Sigmoid colon (tissue), 7 donors: ENCODE data around the gene SAMD14. TPM values are rescaled to one million over a fixed set of nuclear protein-coding genes. Genes with fewer than 3 reads are reported as not detected.

Source experiments
- DNase-seq: peaks from one replicate; pipeline ENCODE4 v3.0.0-alpha.2; 2019
- H3K27ac ChIP-seq, 4 donors: fragments of 200-600 bp; sonication (generic); one replicate each; pipeline ENCODE4 v1.5.1; 2016 to 2019; ENCODE audit warnings: mild to moderate bottlenecking in 1 of 4
- H3K27me3 ChIP-seq, 3 donors: fragments of 200-600 bp; sonication (generic); one replicate each; pipeline ENCODE4 v1.5.1; 2019; ENCODE audit warnings: mild to moderate bottlenecking in 1 of 3
- H3K36me3 ChIP-seq, 4 donors: fragments of 200-600 bp; sonication (generic); one replicate each; pipeline ENCODE4 v1.5.1; 2016 to 2019
- H3K4me1 ChIP-seq, 4 donors: fragments of 200-600 bp; sonication (generic); one replicate each; pipeline ENCODE4 v1.5.1; 2017 to 2019
- H3K4me3 ChIP-seq, 4 donors: fragments of 200-600 bp; sonication (generic); one replicate each; pipeline ENCODE4 v1.5.1; 2017 to 2019; ENCODE audit warnings: mild to moderate bottlenecking in 2 of 4, moderate library complexity in 1 of 4
- H3K9me3 ChIP-seq, 4 donors: fragments of 200-600 bp in 3 of 4; sonication (generic) in 3 of 4; one replicate each; pipeline versions ENCODE4 v1.5.1 to v1.6.1; 2013 to 2019
- EP300 ChIP-seq, 4 donors: sonication (generic); formaldehyde crosslinking; IDR thresholded peaks; one replicate each; pipeline ENCODE4 v1.6.1; 2017; ENCODE audit warnings: antibody characterized with exemption in 4 of 4
- POLR2A ChIP-seq, 2 donors: fragments of 450-650 bp; IDR thresholded peaks; one replicate each; pipeline ENCODE4 v1.6.1; 2016; ENCODE audit warnings: antibody characterized with exemption in 2 of 2, mild to moderate bottlenecking in 2 of 2, moderate library complexity in 2 of 2
- POLR2AphosphoS5 ChIP-seq, 4 donors: sonication (generic); formaldehyde crosslinking; IDR thresholded peaks; one replicate each; pipeline ENCODE4 v1.6.1; 2017; ENCODE audit warnings: antibody characterized with exemption in 4 of 4
- WGBS, 2 donors: extraction: QIAGEN DNeasy Blood & Tissue Kit; methylation state at CpG; one replicate each; pipeline ENCODE4 v1.1.7; 2013; 5-methylcytosine and 5-hydroxymethylcytosine counted together
- intact Hi-C: fragments of 100-400 bp; cut with DNase I; formaldehyde crosslinking; loops from one replicate; pipeline ENCODE4 v1.15.1; 2023
- polyA plus RNA-seq, 3 donors: library from polyadenylated mRNA; stranded (reverse); fragments of 200-250 nt; gene quantifications; one replicate each; pipeline ENCODE4 v1.2.3, GENCODE V29; 2013
- total RNA-seq, 4 donors: library from RNA; depleted of rRNA; stranded (reverse); fragments of >200 nt; gene quantifications; one replicate each; pipeline ENCODE4 v1.1.0, GENCODE V29; 2016
- TF ChIP-seq, protein P1 (sequence below), 4 experiments: fragments of 450-650 bp in 3 of 4; fragments of 200-600 bp in 1 of 4; IDR thresholded peaks; one replicate each; pipeline ENCODE4 v1.5.1; 2016 to 2019; ENCODE audit warnings: antibody characterized with exemption in 4 of 4, mild to moderate bottlenecking in 3 of 4, moderate library complexity in 2 of 4
- donor health status: healthy with polysubstance abuse.
- donor health status: Bipolar disorder and iron deficiency.
- donor health status: healthy.

The SAMD14 gene
- total and polyA plus RNA-seq, 7 donors = 0.16 to 2.5 (median 0.92) TPM

DNA sequence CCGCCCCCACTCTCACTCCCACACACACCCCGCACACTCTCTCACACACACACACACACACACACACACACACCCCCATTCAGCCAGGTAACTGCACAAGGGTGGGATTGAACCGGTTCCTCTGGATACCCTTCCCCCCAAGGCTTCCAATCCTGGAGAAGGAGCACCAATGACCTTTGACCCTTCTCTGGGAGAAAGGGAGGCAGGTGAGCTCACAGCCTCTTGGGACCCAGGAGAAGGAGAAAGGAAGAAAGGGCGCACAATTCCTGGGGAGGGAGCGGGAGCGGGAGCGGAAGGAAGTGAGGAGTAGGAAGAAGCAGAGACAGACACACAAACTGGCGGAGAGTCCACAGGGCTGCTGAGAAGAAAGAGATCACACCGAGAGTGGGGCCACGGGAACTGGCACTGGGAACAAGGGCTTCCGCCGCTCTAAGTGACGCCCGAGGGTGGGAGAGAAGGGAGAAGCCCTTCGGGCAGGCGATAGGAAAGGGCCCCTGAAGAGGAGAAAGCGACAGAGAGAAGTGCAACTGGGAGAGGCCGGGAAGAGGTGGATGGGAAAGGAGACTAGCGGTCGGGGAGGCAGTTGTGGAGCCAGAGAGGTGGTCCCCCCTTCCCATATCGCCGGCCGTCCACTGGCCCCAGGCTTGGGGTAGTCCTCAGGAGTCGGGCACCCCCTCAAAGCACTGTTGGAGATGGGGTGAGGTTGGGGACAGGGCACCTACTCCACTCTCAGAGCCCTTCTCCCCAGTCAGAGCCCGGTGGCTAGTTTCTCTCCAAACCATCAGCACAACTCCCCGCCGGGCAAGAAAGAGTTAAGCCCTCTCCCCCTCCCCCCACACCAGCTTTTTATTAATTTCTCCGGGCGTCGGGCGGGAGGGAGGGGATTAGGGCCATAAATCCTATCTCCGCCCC lies 1.3 kb downstream of the SAMD14 start:
- no peak for DNase-seq

DNA sequence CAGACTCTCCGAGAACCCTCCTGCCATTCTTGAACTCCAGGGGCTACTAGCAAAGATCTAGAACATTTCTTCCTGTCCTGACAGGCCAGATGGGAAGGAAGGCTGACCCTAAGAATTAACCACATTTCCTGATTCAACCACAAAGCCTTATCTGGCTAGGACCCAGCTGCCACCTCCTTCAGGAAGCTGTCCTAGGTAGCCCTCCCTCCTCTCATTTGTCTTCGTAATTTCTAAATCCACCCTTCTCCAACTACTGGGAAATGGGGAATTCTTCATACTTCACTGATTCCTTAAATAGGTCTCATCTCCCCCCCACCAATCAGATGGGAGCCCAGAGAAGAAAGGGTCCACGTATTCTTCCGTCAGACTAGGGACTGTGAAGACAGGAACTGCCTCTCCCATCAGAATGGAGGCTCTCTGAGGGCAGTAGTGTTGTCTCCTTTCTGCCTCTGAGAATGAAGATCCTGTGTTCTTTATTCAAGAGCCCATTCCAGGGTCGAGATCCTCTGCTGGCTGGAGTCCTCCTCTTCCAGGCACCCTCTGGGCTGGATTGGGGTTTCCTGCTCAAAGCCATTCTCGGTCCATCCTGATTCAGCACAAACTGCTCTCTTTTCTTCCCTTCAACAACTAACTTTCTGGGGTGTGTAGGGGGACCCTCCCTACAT lies 2.1 kb downstream of the SAMD14 start:
- peaks cover 0 to 42% (median 31%) of the 10 kb centered on the region in 4 donors for H3K4me1 ChIP-seq
- H3K36me3 ChIP-seq = no peaks in the 10 kb centered on the region
- TF ChIP-seq EP300 (IDR thresholded peaks at IDR 0.05) = no peak
- TF ChIP-seq POLR2AphosphoS5 (IDR thresholded peaks at IDR 0.05) = no peak
- TF ChIP-seq, protein P1, sequence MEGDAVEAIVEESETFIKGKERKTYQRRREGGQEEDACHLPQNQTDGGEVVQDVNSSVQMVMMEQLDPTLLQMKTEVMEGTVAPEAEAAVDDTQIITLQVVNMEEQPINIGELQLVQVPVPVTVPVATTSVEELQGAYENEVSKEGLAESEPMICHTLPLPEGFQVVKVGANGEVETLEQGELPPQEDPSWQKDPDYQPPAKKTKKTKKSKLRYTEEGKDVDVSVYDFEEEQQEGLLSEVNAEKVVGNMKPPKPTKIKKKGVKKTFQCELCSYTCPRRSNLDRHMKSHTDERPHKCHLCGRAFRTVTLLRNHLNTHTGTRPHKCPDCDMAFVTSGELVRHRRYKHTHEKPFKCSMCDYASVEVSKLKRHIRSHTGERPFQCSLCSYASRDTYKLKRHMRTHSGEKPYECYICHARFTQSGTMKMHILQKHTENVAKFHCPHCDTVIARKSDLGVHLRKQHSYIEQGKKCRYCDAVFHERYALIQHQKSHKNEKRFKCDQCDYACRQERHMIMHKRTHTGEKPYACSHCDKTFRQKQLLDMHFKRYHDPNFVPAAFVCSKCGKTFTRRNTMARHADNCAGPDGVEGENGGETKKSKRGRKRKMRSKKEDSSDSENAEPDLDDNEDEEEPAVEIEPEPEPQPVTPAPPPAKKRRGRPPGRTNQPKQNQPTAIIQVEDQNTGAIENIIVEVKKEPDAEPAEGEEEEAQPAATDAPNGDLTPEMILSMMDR (IDR thresholded peaks at IDR 0.05) = no peak
- TF ChIP-seq POLR2A (IDR thresholded peaks at IDR 0.05) = no peak
- peaks cover 7 to 25% (median 10%) of the 10 kb centered on the region in 3 donors for H3K27me3 ChIP-seq
- no peaks in the 10 kb centered on the region for H3K9me3 ChIP-seq
- no peak overlapping the region for H3K27ac ChIP-seq
- no peak overlapping the region for H3K4me3 ChIP-seq
- no peak for DNase-seq
- intact Hi-C loops = no loop called here
- 47 to 63% methylated on average over 6 of the region's 6 CpGs for WGBS, 2 donors

More for the DNA sequence above, 1.3 kb downstream of the SAMD14 start:
- no peaks in the 10 kb centered on the region for H3K9me3 ChIP-seq
- peak overlapping the region in 1 of 4 donors; percentile 33 for H3K27ac ChIP-seq
- TF ChIP-seq POLR2A (IDR thresholded peaks at IDR 0.05) (no peak), EP300 (IDR thresholded peaks at IDR 0.05) (no peak), POLR2AphosphoS5 (IDR thresholded peaks at IDR 0.05) (no peak)
- TF ChIP-seq, protein P1 (IDR thresholded peaks at IDR 0.05) = no peak
- peaks cover 0 to 49% (median 38%) of the 10 kb centered on the region in 4 donors for H3K4me1 ChIP-seq
- intact Hi-C loops = no loop called here
- no peaks in the 10 kb centered on the region for H3K36me3 ChIP-seq
- 7 to 12% methylated on average over 32 of the region's 32 CpGs for WGBS, 2 donors
- H3K27me3 ChIP-seq = peaks cover 7 to 25% (median 10%) of the 10 kb centered on the region in 3 donors
- H3K4me3 ChIP-seq = peak overlapping the region; percentile 8 to 61 (median 55)

DNA sequence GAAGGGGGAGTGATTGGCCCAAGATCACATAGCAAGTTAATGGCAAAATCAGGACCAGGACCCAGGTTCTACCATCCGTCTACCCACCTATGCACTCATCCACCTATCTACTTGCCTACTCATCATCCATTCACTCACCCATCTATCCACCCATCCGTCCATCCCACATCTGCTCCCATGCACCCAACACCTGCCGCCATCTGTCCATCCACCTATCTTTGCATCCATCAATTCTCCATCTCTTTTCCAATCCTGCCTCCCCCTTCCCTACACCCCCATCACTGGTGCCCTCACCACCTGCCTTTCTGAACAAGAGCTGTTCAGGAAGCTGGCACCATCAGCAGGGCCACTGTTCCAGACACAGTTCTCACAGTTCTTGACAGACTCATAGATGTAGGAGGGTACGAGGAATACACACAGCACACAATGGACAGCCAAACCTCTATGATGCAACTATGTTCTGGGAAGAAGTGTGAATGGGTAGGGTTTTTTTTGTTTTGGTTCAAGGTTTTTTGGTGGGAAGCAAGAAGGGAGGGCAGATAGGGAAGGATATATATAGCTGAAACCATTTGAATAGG lies 4.5 kb downstream of the SAMD14 start:
- Histone ChIP-seq H3K9me3 (no peaks in the 10 kb centered on the region), H3K4me1 (peaks cover 0 to 31% (median 24%) of the 10 kb centered on the region in 4 donors), H3K36me3 (no peaks in the 10 kb centered on the region), H3K4me3 (no peak overlapping the region), H3K27me3 (peaks cover 7 to 25% (median 10%) of the 10 kb centered on the region in 3 donors), H3K27ac (no peak overlapping the region)
- intact Hi-C loops = no loop called here
- DNase-seq = no peak
- WGBS, 2 donors = 94 to 95% methylated on average over 4 of the region's 4 CpGs
- TF ChIP-seq EP300 (IDR thresholded peaks at IDR 0.05) (no peak), POLR2A (IDR thresholded peaks at IDR 0.05) (no peak)

DNA sequence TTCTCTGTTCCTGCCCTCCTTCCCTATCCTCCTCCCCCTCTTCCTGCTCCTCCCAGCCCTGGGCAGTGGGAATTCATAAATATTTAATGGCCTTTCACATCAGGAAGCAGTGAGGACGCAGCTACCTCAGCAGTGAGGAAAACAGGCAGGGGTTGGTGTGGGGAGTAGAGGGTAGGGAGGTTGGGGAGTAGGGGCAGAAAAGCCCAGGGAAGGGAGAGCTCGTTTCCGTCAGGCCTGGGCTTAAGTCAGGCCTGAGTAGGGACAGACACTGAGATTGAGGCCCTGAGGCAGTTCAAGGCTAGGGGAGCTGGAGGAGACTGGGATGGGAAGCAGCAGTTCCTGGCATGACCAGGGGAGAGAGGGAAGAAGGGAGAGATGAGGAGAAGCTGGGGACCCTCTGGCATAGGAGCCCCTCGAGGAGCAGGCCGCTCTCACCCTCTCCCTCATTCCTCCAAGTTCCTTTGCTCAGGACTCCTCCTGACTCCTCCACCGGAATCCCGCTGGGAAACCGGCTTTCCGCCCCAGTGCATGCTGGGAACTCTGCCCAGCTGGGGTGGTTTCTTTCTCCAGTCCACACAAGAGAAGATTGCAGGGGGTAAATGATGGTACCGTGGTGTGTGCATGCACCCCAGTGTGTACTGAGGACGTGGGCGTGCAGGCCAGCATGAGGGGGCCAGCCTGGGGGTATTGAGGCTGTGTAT lies 6.2 kb downstream of the SAMD14 start:
- Histone ChIP-seq H3K4me3 (no peak overlapping the region), H3K27ac (peak overlapping the region; percentile 3 to 33 (median 12)), H3K36me3 (no peaks in the 10 kb centered on the region), H3K9me3 (no peaks in the 10 kb centered on the region), H3K4me1 (peaks cover 0 to 14% (median 7%) of the 10 kb centered on the region in 4 donors), H3K27me3 (peaks cover 0 to 8% (median 0%) of the 10 kb centered on the region in 3 donors)
- no peak for DNase-seq
- TF ChIP-seq EP300 (IDR thresholded peaks at IDR 0.05) = no peak
- no peak for TF ChIP-seq POLR2AphosphoS5 (IDR thresholded peaks at IDR 0.05)
- TF ChIP-seq, protein P1 (IDR thresholded peaks at IDR 0.05) = no peak
- no peak for TF ChIP-seq POLR2A (IDR thresholded peaks at IDR 0.05)
- 35 to 66% methylated on average over 12 of the region's 12 CpGs for WGBS, 2 donors
- intact Hi-C loops = no loop called here
